ENCODE measurements around the gene CAPZA1. TPM values are rescaled to one million over a fixed set of nuclear protein-coding genes. Genes with fewer than 3 reads are reported as not detected.

CAPZA1 gene
- total and polyA plus RNA-seq, 10 of the 15 experiments (the other 5 are each of a cell fraction or from before 2014, with no cell fraction given): 187 to 886 (median 278) TPM

GRCh38 chr1:112618114-112618720 is 1.4 kb upstream of the CAPZA1 start:
- SMC1A ChIA-PET (ENCODE audit: uncharacterized antibody, unreplicated experiment): interaction anchor here (1.0 to 10.2 kb wide), 14 partner anchors 10 to 227 kb away, joined by 3 to 125 read pairs (median 6); partner anchors contain the start of genes MOV10 and PPM1J
- intact Hi-C loops (cut with micrococcal nuclease; ENCODE audit: unreplicated experiment) (loop anchor here (2.0 kb wide), 4 partner anchors 57 to 151 kb away; partner anchors contain the start of genes MOV10, PPM1J and RHOC), in situ Hi-C loops (cut with MboI) (loop anchor here (5.0 kb wide), 1 partner anchor 221 kb away; the partner anchor contains the start of gene CTTNBP2NL)
- WGBS (ENCODE audit: insufficient coverage, insufficient replicate concordance, low lambda C conversion rate, missing lambda C conversion rate): under 1% methylated on average over 12 of the region's 12 CpGs
- Histone ChIP-seq H3K36me3 (ENCODE audit: control insufficient read depth in 2 of 2, insufficient read depth in 2 of 2, low read length in 1 of 2) (no peaks in the 10 kb centered on the region), H3K27me3 (replicated peaks in 1 of 2; ENCODE audit: control insufficient read depth in 2 of 2, insufficient read depth in 2 of 2, low read length in 1 of 2) (no peaks in the 10 kb centered on the region), H4K20me1 (ENCODE audit: control insufficient read depth, insufficient read depth) (no peaks in the 10 kb centered on the region), H2AFZ (ENCODE audit: control insufficient read depth, low read depth, low read length) (peak overlapping the region; percentile 90), H3K79me2 (ENCODE audit: control insufficient read depth, insufficient read depth, low read length) (peaks cover 61% of the 10 kb centered on the region), H3K9ac (ENCODE audit: control insufficient read depth, insufficient read depth, low read length) (peak overlapping the region; percentile 100), H3K4me2 (ENCODE audit: control insufficient read depth, insufficient read depth) (peak overlapping the region; percentile 97), H3K9me3 (replicated peaks; ENCODE audit: control insufficient read depth, insufficient read depth, low read length) (no peaks in the 10 kb centered on the region), H3K4me1 (ENCODE audit: control insufficient read depth, insufficient read depth, low read length) (peaks cover 4% of the 10 kb centered on the region), H3K27ac (ENCODE audit: control insufficient read depth, insufficient read depth) (peak overlapping the region; percentile 100), H3K4me3 (peak overlapping the region; percentile 75)
- ATAC-seq (peak; percentile 29), DNase-seq (ENCODE audit: low read depth, low spot score) (no peak), FAIRE-seq (peak; percentile 35)
- BruUV-seq (replicated peaks): no TSS peak
- CTCF ChIA-PET: interaction anchor here (1.2 to 15.2 kb wide), 6 partner anchors 87 to 259 kb away, joined by 3 to 330 read pairs (median 6); partner anchors contain the start of genes CTTNBP2NL and PPM1J
- POLR2A ChIA-PET: interaction anchor here (1.1 to 4.2 kb wide), 7 partner anchors 17 to 224 kb away, joined by 5 to 26 read pairs (median 7); partner anchors contain the start of genes CTTNBP2NL, MOV10, PPM1J and RHOC
- RAD21 ChIA-PET (ENCODE audit: unreplicated experiment): interaction anchor here (1.0 to 4.0 kb wide), 10 partner anchors 17 to 227 kb away, joined by 3 to 26 read pairs (median 8); partner anchors contain the start of genes MOV10, PPM1J and RHOC
- TF ChIP-seq CREM (IDR thresholded peaks at IDR 0.05; ENCODE audit: low read depth): peak; percentile 48; the same call in 1 of the 2 replicates
- TF ChIP-seq MYB (IDR thresholded peaks at IDR 0.05; ENCODE audit: borderline replicate concordance, low read depth, low read length): no peak
- TF ChIP-seq SREBF2 (IDR thresholded peaks at IDR 0.05; ENCODE audit: low read length): peak; percentile 32; the same call in 1 of the 2 replicates
- TF ChIP-seq ZNF687 (IDR thresholded peaks at IDR 0.05): peak; percentile 68
- no peak for TF ChIP-seq EGR1 (IDR thresholded peaks at IDR 0.05; ENCODE audit: borderline replicate concordance in 1 of 2, low read depth in 2 of 2, low read length in 2 of 2)
- TF ChIP-seq IKZF1 (conservative IDR thresholded peaks at IDR 0.05): no peak
- TF ChIP-seq POLR2A (IDR thresholded peaks at IDR 0.05; ENCODE audit: low read depth, low read length): no peak
- TF ChIP-seq ATF2 (IDR thresholded peaks at IDR 0.05; ENCODE audit: low read length): 0 out of 2 replicates have a peak, but pooled peaks have one; percentile 40
- no peak for TF ChIP-seq SMAD1 (IDR thresholded peaks at IDR 0.05; ENCODE audit: low read depth, partially characterized antibody)
- 0 out of 2 replicates have a peak, but pooled peaks have one; percentile 44 for TF ChIP-seq E2F4 (IDR thresholded peaks at IDR 0.05; ENCODE audit: low read depth, low read length)
- no peak for TF ChIP-seq ZNF207 (IDR thresholded peaks at IDR 0.05; ENCODE audit: borderline replicate concordance)
- TF ChIP-seq EP300 (IDR thresholded peaks at IDR 0.05; ENCODE audit: borderline replicate concordance in 1 of 2, control insufficient read depth in 1 of 2, low read depth in 2 of 2, low read length in 2 of 2): no peak
- TF ChIP-seq SIN3A (IDR thresholded peaks at IDR 0.05; ENCODE audit: low read depth, low read length): 0 out of 2 replicates have a peak, but pooled peaks have one; percentile 48
- TF ChIP-seq ZSCAN29 (IDR thresholded peaks at IDR 0.05): no peak
- no peak for TF ChIP-seq ZNF24 (IDR thresholded peaks at IDR 0.05)
